T-helper 2 cell treated with Interferon-gamma antibody and Interleukin-4, amounts not matched to agents 100 ng/mL and 5 ng/mL, for 36 hours (primary cell): ENCODE results near the gene SYNGR1. TPM values are rescaled to one million over a fixed set of nuclear protein-coding genes. Genes with fewer than 3 reads are reported as not detected.

ENCODE experiments used
- intact Hi-C: fragments of 100-400 bp; cut with micrococcal nuclease; formaldehyde crosslinking; loops from one replicate; pipeline ENCODE4 v1.15.1; 2023
- total RNA-seq: library from RNA; stranded (reverse); gene quantifications from 2 replicates; pipeline ENCODE4 v1.2.3, GENCODE V29; 2022

The SYNGR1 gene
- total RNA-seq, 1 donor from 2014 or later, result 0.32 TPM

DNA sequence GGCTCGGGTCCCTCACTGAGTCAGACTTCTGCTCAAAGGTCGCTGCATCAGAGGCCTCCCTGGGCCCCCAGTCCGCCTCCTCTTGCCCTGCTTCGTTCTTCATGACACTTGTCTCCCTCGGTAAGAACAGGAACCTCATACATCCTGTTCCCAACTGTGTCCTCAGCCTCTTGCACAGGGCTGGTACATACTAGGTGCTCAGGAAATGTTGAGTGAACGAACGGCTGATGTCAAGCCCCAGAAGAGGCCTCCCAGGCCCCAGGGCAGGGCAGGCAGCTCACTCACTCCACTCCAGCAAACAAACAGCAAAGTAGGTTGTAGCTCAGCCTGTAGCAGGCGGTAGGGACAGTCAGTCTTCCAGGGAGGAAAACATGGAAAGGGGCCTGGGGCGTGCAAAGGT is 17.2 kb downstream of the SYNGR1 start:
- intact Hi-C loops, result no loop called here

DNA sequence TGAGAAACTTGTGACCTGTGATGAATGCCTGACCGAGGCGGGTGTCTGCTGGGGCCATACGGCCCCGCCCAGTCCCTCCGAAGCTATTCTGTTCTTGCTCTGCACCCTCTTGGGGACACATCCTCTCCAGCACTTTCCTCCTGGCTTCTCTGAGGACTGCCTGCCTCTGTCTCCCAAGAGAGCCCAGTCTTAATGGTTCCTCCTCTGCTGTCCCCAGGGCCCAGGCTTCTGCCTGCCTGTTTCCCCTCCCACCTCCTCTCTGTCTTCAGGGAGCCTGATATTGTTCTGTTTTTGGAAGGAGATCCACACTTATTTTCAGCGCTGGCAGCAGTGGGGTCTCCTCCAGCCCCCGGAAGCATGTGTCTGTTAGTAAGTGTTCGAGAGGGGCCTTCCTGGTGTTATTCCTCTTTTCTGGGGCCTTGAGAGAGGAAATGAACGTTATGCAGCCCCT is 18.7 kb downstream of the SYNGR1 start:
- intact Hi-C loops, result no loop called here

DNA sequence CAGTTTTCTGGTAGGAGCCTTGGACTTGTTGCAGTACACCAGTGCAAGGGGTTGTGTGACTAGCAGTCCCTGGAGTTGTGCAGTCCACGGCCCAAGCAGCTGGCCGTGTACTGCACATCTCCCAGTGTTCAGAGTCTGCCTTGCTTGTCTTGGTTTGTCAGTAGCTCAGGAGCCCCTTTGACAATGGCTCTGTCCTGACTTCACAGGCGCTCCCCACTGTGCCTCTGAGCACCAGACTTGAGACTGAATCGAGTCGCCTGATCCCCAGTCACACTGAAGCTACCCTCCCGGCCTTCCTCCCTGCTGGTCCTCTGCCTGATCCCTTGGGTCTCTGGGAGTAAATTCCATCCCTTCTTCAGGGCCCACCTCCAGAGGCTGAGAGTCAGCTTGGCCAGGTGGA is 19.4 kb downstream of the SYNGR1 start:
- intact Hi-C loops, result no loop called here

DNA sequence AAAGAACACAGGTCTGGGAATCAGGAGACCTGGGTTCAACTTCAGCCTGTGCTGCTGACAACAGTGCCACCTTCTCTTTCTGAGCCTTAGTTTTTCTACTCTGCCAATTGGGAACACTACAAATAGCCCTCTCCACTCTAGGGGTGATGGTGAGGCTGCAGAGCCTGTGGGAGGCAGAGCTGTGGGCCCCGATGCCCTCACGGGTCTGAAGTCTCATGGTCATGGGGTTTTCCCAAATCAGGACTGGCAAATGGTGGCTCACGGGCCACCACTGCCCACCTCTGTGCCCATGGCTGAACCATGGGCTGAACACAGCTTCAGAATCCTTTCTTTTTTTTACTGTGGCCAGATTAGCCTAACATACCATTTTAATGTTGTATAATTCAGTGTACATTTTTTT is 19.8 kb downstream of the SYNGR1 start:
- intact Hi-C loops, result no loop called here

DNA sequence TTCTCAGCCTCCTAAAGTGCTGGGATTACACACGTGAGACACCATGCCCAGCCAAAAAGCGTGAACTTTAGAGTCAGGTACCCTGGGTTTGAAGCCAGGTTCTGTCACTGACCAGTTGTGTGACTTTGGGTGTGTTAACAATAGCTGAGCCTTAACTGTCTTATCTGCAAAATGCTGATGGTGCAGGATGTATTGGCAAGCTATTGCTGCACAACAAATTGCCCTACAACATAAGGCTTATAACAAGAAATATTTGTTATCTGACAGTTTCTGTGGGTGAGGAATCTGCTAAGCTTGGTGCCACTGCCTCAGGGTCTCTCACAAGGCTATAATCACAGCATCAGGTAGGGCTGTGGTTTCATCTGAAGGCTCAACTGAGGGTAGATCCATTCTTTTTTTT is 21.9 kb downstream of the SYNGR1 start:
- intact Hi-C loops, result no loop called here

DNA sequence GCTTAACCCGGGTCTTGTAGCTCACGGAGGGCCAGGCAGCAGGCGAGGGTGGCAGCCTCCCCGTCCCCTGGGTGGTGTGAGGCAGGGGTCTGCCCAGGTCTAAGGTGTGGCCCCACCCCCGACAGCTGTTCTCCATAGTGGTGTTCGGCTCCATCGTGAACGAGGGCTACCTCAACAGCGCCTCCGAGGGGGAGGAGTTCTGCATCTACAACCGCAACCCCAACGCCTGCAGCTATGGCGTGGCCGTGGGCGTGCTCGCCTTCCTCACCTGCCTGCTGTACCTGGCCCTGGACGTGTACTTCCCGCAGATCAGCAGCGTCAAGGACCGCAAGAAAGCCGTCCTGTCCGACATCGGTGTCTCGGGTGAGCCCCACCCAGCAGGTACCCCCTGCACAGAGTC is 24.4 kb downstream of the SYNGR1 start:
- intact Hi-C loops, result no loop called here

DNA sequence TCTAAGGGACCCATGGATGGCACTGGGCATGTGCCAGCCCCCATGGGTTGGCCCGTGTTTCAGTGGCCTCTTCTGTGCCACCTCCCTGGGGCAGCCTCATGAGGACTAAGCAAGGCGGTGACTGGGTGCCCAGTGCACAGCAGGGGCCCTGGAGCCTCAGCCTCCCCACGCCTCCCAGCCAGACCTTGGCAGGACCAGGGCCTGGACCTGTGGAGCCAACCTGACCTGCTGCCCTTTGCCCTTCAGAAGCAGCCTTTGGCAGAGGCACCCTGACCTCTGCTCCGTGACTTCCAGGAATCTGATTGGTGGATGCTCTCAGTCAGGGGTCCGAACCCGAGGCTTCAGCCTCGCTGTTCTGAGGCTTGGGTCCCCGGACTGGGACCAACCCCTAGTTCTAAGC is 25.0 kb downstream of the SYNGR1 start:
- intact Hi-C loops, result no loop called here

DNA sequence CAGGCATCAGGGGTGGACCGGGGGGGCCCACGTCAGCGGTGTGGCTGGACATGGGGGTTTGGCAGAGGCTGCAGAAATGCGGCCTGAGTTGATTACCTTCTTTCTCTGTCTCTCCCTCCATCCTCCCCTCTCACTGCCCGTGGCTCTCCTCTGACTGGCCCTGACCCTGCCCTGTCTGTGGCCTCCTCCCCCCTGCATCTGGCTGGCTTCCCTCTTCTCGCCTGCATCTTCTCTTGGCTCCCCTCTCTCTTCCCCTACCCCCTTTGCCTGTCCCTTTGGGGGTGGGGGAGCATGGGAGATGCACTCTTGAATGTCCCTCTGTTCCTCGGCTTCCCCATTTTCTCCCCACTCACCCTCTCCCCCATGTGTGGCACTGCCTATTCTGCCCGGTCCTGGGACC is 25.9 kb downstream of the SYNGR1 start:
- intact Hi-C loops, result no loop called here

DNA sequence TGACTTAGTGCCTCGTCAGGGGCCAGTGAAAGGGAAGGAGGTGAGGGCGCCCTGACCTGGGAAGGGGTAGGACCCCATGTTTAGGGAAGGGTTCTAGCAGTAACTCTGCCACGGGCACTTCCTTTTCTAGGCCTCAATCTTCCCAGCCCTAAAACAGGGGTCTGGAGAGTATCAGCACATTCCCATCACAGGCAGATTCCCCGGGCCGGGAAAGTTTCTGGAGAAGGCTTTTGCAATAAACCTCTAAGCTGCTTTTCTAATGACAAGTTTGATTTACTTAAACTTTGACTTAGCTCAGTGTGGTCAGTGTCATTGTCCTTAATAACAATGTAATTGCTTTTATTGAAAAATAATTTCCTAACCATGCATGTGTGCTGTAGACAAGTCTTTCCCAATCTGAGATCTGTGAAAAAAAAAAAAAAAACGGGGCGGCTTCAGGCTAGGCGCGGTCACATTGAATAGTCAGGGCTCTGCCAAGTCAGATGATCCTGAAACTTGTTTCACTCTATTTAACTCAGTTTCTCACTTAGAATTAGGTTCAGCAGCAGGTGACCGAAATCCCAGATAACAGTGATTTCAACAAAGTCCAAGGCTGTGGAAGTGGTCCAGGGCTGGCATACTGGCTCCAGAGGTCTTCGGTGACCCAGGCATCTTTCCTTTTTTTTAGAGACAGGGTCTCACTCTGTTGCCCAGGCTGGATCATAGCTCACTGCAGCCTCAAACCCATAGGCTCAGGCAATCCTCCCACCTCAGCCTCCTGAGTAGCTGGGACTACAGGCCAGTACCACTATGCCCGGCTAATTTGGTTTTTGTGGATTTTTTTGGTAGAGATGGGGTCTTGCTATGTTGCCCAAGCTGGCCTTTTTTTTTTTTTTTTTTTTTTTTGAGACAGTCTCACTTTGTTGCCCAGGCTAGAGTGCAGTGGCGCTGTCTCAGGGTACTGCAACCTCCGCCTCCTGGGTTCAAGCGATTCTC is 30.3 kb downstream of the SYNGR1 start:
- intact Hi-C loops, result no loop called here

DNA sequence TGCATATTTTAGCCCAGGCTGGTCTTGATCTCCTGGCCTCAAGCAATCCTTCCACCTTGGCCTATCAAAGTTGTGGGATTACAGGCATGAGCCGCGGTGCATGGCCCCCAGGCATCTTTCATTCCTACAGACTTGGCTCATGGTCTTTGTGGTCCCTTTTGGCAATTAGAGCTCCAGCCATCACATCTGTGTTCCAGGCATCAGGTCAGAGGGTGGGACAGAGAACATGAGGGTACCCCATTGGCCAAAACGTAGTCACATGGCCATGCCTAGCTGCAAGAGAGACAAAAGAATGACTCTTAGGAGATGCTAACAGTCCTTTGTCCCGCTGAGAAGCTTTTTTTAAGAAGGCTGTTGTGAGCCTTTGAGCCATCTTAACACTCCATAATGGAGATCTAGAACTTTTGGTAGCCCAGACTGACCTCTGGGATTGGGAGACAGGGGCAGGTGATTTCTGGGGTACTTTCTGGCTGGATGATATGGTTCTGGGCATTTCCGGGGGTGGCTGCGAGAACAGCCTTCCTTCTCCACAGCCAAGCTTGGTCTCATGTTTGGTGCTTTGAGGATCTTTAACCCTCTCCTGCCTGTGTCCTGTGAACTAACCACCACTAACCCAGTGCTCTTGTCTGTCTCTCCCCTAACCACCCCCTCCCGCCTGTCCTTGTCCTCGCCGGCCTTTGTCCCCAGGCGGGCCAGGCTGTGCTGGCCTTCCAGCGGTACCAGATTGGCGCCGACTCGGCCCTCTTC is 31.4 kb downstream of the SYNGR1 start:
- intact Hi-C loops, result no loop called here

DNA sequence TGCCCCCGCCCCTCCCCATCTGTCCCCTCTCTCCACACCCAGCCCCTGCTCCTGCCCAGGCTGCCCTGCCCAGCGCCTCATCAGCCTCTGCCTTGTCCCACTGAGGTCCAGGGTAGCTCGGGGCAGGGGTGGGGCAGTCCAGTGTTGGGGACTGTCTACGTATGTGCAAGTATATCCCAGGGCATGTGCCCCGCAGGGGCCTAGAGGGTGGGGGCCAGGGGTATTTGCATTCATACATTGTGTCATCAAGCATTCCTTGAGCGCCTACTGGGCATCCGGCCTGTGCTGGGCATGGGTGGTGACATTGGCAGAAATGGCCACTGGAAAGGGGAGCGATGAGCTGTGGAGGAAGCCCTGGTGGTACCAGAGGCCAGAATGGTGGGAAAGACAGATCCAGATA is 32.1 kb downstream of the SYNGR1 start:
- intact Hi-C loops, result no loop called here

DNA sequence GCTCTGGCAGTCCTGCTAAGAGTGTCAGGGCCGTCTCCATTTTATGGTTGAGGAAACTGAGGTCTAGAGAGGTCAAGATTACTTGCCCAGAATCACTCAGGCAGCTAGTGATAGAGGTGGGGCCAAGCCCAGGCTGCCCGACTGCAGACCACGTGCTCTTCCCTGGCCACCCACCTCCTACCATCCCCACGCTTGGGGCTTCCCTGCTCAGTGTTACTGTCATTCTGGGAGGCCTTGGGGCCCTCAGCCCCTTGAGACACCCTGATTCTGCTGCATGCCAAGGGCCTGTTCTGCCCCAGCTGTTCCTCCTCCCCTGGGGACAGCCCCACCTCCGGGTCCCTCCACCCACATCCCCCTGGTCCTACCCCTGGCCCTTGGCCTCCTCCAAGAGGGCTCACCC is 32.6 kb downstream of the SYNGR1 start:
- intact Hi-C loops, result no loop called here

DNA sequence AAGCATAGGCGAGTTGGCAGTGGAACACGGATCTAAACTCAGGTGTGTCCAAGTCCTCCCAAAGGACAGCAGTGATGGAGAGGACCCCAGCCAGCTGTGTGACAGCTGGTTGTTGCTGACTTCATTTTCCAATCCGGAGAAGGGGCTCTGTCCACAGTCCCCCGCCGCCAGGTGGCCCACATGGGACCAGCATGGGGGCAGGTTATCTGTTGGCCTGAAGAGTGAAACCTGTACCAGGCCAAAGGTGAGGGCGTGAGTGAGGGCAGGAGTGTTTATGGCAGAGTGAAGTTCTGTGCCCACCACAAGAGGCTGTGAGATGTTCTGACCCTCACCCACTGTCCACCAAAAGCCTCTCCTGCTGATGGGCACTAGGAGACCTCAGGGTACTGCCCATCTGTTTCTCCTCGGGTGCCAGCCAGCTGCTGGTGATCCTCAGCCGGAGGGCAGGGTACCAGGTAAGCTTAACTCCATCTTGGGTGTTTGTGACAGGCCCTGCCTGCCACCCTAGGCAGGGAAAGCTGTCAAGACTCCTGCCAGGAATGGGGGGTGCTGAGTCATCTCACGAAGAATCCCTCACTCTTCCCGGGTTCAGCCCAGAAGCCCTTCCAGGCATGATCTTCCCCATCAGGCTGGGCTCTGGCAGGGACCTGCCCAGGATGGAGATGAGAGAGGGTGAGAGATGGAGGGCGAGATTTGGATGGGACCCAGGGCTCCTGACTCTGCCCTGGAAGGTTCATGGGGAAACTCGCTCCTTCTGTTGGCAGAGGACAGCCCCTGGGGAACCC is 34.2 kb downstream of the SYNGR1 start:
- intact Hi-C loops, result no loop called here

DNA sequence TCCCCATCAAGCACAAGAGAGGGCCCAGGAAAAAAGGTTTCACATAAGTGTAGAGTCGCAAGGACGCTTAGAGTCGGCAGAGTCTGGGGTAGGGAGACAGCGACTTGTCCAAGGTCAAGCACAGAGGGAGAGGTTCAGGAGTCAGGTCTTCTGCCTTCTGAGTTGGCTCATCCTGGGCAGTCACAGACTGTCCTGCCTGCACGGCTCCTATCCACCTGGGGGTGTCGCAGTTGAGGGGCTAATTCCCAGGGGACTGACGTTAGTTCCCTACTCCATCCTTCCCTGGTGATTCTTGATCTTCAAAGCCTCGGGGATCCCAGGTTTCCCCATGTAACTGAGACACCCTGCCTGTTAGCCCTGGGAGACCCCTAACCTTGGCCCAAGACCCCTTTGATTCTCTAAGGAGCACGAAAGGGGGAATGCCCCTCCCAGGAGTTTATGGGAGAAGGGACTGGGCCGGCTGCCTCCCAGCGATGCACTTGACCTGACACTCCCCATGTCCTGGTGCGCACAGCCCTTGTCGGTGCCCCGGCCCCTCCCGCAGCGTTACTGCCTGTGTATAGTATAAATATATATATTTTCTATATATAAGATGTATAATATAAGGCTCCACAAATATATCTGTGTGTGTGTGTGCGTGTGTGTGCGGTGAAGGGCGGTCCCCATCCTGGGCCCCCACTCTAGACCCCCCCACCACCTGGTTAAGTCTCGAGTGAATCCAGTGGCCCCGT is 35.1 kb downstream of the SYNGR1 start:
- intact Hi-C loops, result no loop called here

DNA sequence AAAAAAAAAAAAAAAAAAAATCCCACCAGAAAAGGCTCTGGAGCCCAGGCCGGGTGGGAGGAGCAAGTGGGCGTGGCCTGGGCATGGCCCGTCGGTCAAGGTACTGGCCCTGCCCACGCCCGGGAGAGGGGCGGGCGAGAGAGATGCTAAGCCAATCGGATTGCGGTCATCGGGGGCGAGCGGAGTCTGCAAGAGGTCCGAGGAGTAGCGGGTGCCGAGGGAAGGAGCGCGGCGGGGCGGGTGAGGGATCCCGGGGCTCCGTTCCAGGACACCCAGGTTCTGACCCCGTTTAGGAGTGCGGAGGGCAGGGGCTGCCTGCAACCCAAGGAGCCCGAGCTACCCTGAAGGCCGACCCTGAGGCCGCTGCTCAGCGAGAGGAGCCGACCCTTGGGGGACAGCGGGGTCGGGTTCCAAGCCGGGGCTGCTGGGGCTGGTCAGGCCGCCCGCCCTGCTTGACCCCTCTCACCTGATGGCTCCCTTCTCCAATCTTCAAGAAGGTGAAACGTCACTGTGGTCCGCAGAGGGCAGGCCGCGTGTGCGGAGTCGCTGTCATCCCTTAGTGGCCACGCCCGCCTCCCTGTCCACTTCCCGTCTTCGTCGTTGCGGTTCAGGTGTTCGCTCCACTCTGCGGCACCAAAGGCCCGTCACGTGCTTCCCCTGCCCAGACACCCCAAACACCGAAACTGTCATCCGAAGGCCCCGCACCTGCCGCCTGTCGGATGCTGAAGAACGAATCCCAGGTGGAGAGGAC is 38.6 kb downstream of the SYNGR1 start:
- intact Hi-C loops, result loop anchor here (1.0 kb wide), 1 partner anchor 11 kb away; the partner anchor contains the start of gene TAB1

DNA sequence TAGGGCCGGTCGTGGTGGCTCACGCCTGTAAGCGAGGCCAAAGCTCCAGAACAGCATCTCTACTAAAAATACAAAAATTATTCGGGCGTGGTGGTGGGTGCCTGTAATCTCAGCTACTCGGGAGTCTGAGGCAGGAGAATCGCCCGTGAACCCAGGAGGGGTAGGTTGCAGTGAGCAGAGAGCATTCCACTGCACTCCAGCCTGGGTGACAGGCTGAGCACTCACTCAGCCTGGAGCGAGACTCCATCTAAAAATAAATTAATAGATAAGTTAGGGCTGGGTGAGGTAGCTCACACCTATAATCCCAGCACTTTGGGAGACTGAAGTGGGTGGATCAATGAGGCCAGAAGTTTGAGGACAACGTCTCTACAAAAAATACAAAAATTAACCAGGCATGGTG is 39.6 kb downstream of the SYNGR1 start:
- intact Hi-C loops, result no loop called here

DNA sequence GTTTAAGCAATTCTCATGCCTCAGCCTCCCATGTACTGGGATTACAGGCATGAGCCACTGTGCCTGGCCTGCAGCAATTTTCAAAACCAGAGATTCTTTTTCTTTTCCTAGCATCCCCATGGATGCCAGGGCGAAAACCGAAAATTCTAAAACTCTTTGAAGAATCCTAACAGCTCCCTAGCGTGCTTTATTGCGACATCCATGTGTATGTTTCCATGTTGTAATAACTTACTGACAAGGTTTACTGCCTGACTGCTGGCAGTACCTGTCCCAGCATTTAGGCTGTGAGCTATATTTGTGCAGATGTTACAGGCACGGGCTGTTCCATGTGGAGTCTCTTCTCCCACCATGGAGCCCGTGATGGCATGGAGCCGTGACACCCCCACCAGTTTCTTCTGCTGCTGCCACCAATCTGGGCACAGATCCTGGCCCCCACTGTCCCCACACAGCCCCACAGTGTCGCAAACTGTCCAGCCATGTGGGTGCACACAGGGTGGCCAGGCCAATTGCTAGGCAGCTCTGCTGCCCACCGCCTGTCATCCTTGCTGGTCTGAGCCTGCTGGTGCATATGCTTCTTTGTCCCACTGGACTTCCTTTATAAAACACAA is 42.7 kb downstream of the SYNGR1 start:
- intact Hi-C loops, result no loop called here

DNA sequence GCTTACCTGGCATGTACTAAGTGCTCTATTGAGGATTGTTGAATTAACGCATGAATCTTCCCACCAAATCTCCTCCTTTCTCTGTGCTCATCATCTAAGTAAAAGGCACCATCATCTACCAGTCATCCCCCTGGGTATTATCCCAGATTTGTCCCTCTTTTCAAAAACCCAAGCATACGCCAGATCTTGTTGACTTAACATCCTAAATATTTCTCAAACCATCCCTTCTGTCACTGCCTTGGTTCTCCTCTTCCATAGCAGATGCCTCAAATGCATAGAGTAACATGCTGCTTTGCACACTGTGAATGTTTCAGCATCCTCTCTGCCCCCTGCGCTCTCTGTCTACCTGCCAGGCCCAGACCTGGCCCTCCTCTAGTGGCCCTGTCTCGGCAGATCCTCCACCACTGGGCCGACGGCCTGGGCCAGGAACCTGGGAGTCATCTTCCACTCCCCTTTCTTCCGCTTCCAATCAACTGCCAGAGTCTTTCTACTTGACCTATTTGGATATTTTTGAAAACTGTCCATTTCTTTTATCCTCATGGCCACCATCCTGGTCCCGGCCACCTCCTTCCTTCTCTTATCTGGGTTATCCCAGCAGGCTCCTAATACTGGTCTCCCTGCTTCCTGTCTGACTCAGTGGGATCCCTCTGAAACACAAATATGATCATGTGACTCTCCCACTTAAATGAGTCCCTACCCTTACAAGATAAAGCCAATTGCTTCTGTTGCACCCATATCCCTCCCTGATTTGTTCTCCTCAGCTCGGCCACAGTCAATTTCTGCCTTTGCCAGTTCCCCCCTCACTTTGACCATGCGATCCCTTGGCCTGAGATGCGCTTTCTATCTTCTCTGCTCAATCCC is 46.4 kb downstream of the SYNGR1 start:
- intact Hi-C loops, result loop anchor here (5.0 kb wide), 1 partner anchor 79 kb away; the partner anchor contains the start of gene RPL3

DNA sequence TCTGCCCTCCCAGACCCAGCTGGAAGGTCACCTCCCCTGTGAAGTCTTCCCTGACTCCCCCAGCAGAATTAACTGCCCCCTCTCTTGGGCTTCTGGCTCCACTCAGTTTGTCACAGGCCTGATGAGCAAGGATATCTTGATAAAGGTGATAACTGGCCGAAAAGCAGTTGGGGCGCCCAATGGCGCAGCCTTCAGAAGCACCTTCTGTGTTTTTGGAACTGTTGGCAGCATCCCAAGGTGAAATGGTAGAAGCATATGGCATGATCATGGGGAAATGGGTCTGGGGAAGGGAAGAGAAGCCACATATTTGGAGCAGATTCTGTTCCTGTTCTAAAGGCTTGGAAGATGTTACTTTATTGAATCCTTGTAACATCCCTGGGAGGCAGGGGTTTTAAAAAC is 47.0 kb downstream of the SYNGR1 start:
- intact Hi-C loops, result loop anchor here (5.0 kb wide), 1 partner anchor 79 kb away; the partner anchor contains the start of gene RPL3
